ENCODE results near the gene GOLGA1. TPM values are rescaled to one million over a fixed set of nuclear protein-coding genes. Genes with fewer than 3 reads are reported as not detected.

GOLGA1 gene
- total and polyA plus RNA-seq, 2 of the 13 experiments (the other 11 are each of a cell fraction or from before 2014, with no cell fraction given) = 12.7 to 15.9 TPM

- H3K36me3 ChIP-seq (replicated peaks in 1 of 2; ENCODE audit: control insufficient read depth in 1 of 2, insufficient read depth in 2 of 2, low read length in 2 of 2) = peaks cover 17 to 37% of the 10 kb centered on the region in 2 experiments
- no peak overlapping the region for H2AFZ ChIP-seq (ENCODE audit: low read length)
- DNase-seq (ENCODE audit: low spot score) = no peak
- H3K9ac ChIP-seq (ENCODE audit: insufficient read depth, low read depth, low read length) = no peak overlapping the region
- intact Hi-C loops (cut with micrococcal nuclease; ENCODE audit: unreplicated experiment) (no loop called here), in situ Hi-C loops (cut with HindIII; ENCODE audit: extremely low pct_ligation_motif_present, low pct_unique_long_range_greater_than_20kb) (no loop called here)
- no peak for FAIRE-seq
- peaks cover 29% of the 10 kb centered on the region for H3K79me2 ChIP-seq (ENCODE audit: insufficient read depth, low read length)
- BruUV-seq (replicated peaks) = no TSS peak
- ChIA-PET POLR2A (interaction anchor here (0.6 to 1.4 kb wide), 3 partner anchors 10 to 272 kb away, joined by 3 to 4 read pairs (median 3); no protein-coding TSS in a partner anchor), CTCF (ENCODE audit: low intra/inter-chr PET ratio, low total read pairs) (no interaction called here)
- no peaks in the 10 kb centered on the region; a peak in 2 of 5 replicates for H3K27me3 ChIP-seq (ENCODE audit: control insufficient read depth in 1 of 2, insufficient read depth in 2 of 2, low read length in 2 of 2)
- H3K4me3 ChIP-seq (replicated peaks in 1 of 3; ENCODE audit: insufficient read depth in 1 of 3, low read depth in 2 of 3, low read length in 3 of 3) = no peak overlapping the region; a peak in 1 of 6 replicates
- no peak for ATAC-seq
- H3K9me3 ChIP-seq (ENCODE audit: low read length) = no peaks in the 10 kb centered on the region
- no peak overlapping the region for H3K4me2 ChIP-seq (ENCODE audit: low read depth, low read length)
- H3K27ac ChIP-seq (ENCODE audit: extremely low read length, insufficient read depth, low read length) = no peak overlapping the region
- H4K20me1 ChIP-seq (ENCODE audit: insufficient read depth, low read length) = peaks cover 43% of the 10 kb centered on the region
- 100% methylated on average over 4 of the region's 9 CpGs for WGBS (ENCODE audit: low lambda C conversion rate)
- peaks cover 44% of the 10 kb centered on the region for H3K4me1 ChIP-seq (ENCODE audit: insufficient read depth, low read length)
- TF ChIP-seq DNMT1 (CRISPR knock-in tag; IDR thresholded peaks at IDR 0.05) (no peak), FOXP4 (CRISPR knock-in tag; IDR thresholded peaks at IDR 0.05) (no peak), USF2 (IDR thresholded peaks at IDR 0.05; ENCODE audit: low read depth, low read length) (no peak), USF2 (CRISPR knock-in tag; IDR thresholded peaks at IDR 0.05; ENCODE audit: borderline replicate concordance) (no peak), ZHX2 (IDR thresholded peaks at IDR 0.05; ENCODE audit: low read depth) (no peak), ZHX2 (CRISPR knock-in tag; IDR thresholded peaks at IDR 0.05; ENCODE audit: borderline replicate concordance) (no peak), CC2D1A (CRISPR knock-in tag; IDR thresholded peaks at IDR 0.05) (no peak), JARID2 (CRISPR knock-in tag; IDR thresholded peaks at IDR 0.05; ENCODE audit: insufficient replicate concordance) (no peak), CREB1 (IDR thresholded peaks at IDR 0.05) (no peak), CREB1 (CRISPR knock-in tag; IDR thresholded peaks at IDR 0.05) (no peak), RBFOX2 (IDR thresholded peaks at IDR 0.05; ENCODE audit: low read depth, low read length) (peak; percentile 29; the same call in 1 of the 2 replicates), NFIC (IDR thresholded peaks at IDR 0.05; ENCODE audit: low read length) (no peak), ZNF501 (CRISPR knock-in tag; IDR thresholded peaks at IDR 0.05) (no peak), SOX6 (IDR thresholded peaks at IDR 0.05) (no peak), SOX6 (CRISPR knock-in tag; IDR thresholded peaks at IDR 0.05) (no peak), NKX3-1 (CRISPR knock-in tag; IDR thresholded peaks at IDR 0.05) (no peak)
These were observed 82.4 kb downstream of the GOLGA1 start for GRCh38 chr9:124858330-124859046.

Data from HepG2 (cell line).